Loucy (cell line): ENCODE results near the gene LDLRAD4.

Experiments used
- CTCF ChIP-seq: fragments of 200-600 bp; sonication (generic); conservative IDR thresholded peaks from 2 replicates; pipeline ENCODE4 v1.5.1; 2014; ENCODE audit warnings: mild to moderate bottlenecking, antibody characterized with exemption, low read length
- EZH2phosphoT487 ChIP-seq: fragments of 200-600 bp; IDR thresholded peaks from 2 replicates; pipeline ENCODE4 v1.6.1; 2018; ENCODE audit warnings: antibody characterized with exemption, mild to moderate bottlenecking, moderate library complexity, borderline replicate concordance

DNA sequence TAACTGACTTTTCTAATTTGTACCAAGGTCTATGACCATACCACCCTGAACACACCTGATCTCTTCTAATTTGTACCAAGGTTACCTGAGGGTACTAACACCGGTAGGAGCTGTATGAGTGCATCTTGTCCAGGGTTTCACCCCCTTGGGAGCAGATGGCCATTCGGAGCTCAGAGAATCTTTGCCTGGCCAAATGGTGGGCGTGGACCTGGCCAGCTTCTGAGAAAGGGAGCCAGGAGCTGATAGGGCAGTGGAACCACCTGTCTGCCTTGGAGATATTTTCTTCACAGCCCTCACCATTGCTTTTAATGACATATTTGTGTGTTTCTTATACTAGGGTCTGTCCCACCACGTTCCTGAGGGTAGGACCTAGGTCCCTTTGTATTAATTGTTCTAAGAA is 188.9 kb downstream of the LDLRAD4 start:
- no peak for TF ChIP-seq CTCF
- no peak for TF ChIP-seq EZH2phosphoT487
